A673 (cell line): ENCODE results near the gene SMPX.

Experiments
- CTCF ChIP-seq: fragments of 300-800, 200-600 bp; sonication (generic); conservative IDR thresholded peaks from 2 replicates; pipeline ENCODE4 v1.5.1; 2017; ENCODE audit warnings: low read depth, mild to moderate bottlenecking, antibody characterized with exemption, low read length, moderate library complexity, mixed read lengths
- EZH2 ChIP-seq: fragments of 200-600 bp; sonication (generic); IDR thresholded peaks from 2 replicates; pipeline ENCODE4 v1.6.1; 2017; ENCODE audit warnings: borderline replicate concordance, low read depth, mild to moderate bottlenecking, mixed read lengths, antibody characterized with exemption, low read length; ENCODE audit not compliant: poor library complexity, severe bottlenecking

- TF ChIP-seq CTCF (no peak), EZH2 (no peak)
Observed at GRCh38 chrX:21675931-21676330, 82.0 kb downstream of the SMPX start.
